ENCODE measurements around the gene REEP1. TPM values are rescaled to one million over a fixed set of nuclear protein-coding genes. Genes with fewer than 3 reads are reported as not detected.

REEP1 gene
- total RNA-seq, 2 donors from 2014 or later = 4.0 to 5.4 TPM

GRCh38 chr2:86368161-86368824, 30.9 kb upstream of the REEP1 start:
- WGBS, 2 donors = 2 to 3% methylated on average over 14 of the region's 14 CpGs
- H3K36me3 ChIP-seq (replicated peaks in 1 of 2; ENCODE audit: insufficient read depth in 1 of 2, low read depth in 2 of 2) = no peaks in the 10 kb centered on the region
- H3K27ac ChIP-seq = no peak overlapping the region
- DNase-seq (peak; percentile 23 to 53 (median 46)), ATAC-seq (peak; percentile 71)
- TF ChIP-seq CTCF (IDR thresholded peaks at IDR 0.05) (peak; percentile 37 to 88 (median 50)), POLR2A (IDR thresholded peaks at IDR 0.05) (no peak)
- no peaks in the 10 kb centered on the region for H3K27me3 ChIP-seq
- H3K9me3 ChIP-seq = no peaks in the 10 kb centered on the region
- H3K4me1 ChIP-seq = peaks cover 35% of the 10 kb centered on the region
- no peak overlapping the region for H3K4me3 ChIP-seq
- intact Hi-C loops (cut with DNase I) = no loop called here

GRCh38 chr2:86367499-86367777, 30.0 kb upstream of the REEP1 start:
- Histone ChIP-seq H3K4me3 (no peak overlapping the region), H3K27ac (peak overlapping the region in 1 of 4 donors; percentile 26), H3K4me1 (peaks cover 35% of the 10 kb centered on the region), H3K9me3 (no peaks in the 10 kb centered on the region), H3K36me3 (replicated peaks in 1 of 2; ENCODE audit: insufficient read depth in 1 of 2, low read depth in 2 of 2) (no peaks in the 10 kb centered on the region), H3K27me3 (no peaks in the 10 kb centered on the region)
- no peak for TF ChIP-seq CTCF (IDR thresholded peaks at IDR 0.05)
- TF ChIP-seq POLR2A (IDR thresholded peaks at IDR 0.05) = no peak
- DNase-seq (no peak), ATAC-seq (no peak)
- intact Hi-C loops (cut with DNase I) = no loop called here

- Histone ChIP-seq H3K27me3 (no peaks in the 10 kb centered on the region), H3K27ac (peak overlapping the region in 2 of 4 donors; percentile 6 to 26), H3K9me3 (no peaks in the 10 kb centered on the region), H3K36me3 (replicated peaks in 1 of 2; ENCODE audit: insufficient read depth in 1 of 2, low read depth in 2 of 2) (no peaks in the 10 kb centered on the region), H3K4me1 (peaks cover 35% of the 10 kb centered on the region), H3K4me3 (no peak overlapping the region)
- TF ChIP-seq CTCF (IDR thresholded peaks at IDR 0.05) = no peak
- TF ChIP-seq POLR2A (IDR thresholded peaks at IDR 0.05) = no peak
- 76 to 85% methylated on average over 6 of the region's 6 CpGs for WGBS, 2 donors
- DNase-seq (peak in 2 of 4 donors; percentile 42 to 63), ATAC-seq (peak; percentile 65)
- intact Hi-C loops (cut with DNase I) = no loop called here
Measured at GRCh38 chr2:86366651-86367498, 29.4 kb upstream of the REEP1 start.

- WGBS, 2 donors = 87 to 97% methylated on average over 2 of the region's 2 CpGs
- Histone ChIP-seq H3K9me3 (no peaks in the 10 kb centered on the region), H3K27me3 (no peaks in the 10 kb centered on the region), H3K36me3 (replicated peaks in 1 of 2; ENCODE audit: insufficient read depth in 1 of 2, low read depth in 2 of 2) (no peaks in the 10 kb centered on the region), H3K4me3 (no peak overlapping the region), H3K27ac (no peak overlapping the region), H3K4me1 (peaks cover 44% of the 10 kb centered on the region)
- TF ChIP-seq POLR2A (IDR thresholded peaks at IDR 0.05) (no peak), CTCF (IDR thresholded peaks at IDR 0.05) (no peak)
- DNase-seq = no peak
- intact Hi-C loops (cut with DNase I) = loop anchor here (5.0 kb wide), 1 partner anchor 143 kb away; no protein-coding TSS in a partner anchor
- ATAC-seq = no peak
Measured at GRCh38 chr2:86364894-86365293, 27.5 kb upstream of the REEP1 start.
